Measurements from ENCODE around the gene GBF1. TPM values are rescaled to one million over a fixed set of nuclear protein-coding genes. Genes with fewer than 3 reads are reported as not detected.

The GBF1 gene
- total and polyA plus RNA-seq, 2 of the 13 experiments (the other 11 are each of a cell fraction or from before 2014, with no cell fraction given) = 17.1 to 21.9 TPM

GRCh38 chr10:102266670-102267069, 21.3 kb downstream of the GBF1 start (continued):
- TF ChIP-seq ELK4 (CRISPR knock-in tag; IDR thresholded peaks at IDR 0.05; ENCODE audit: borderline replicate concordance) = no peak

GRCh38 chr10:102267748-102268147, 22.4 kb downstream of the GBF1 start:
- ATAC-seq (no peak), DNase-seq (ENCODE audit: low spot score) (no peak), FAIRE-seq (no peak)
- no peaks in the 10 kb centered on the region for H3K27me3 ChIP-seq (ENCODE audit: control insufficient read depth in 1 of 2, insufficient read depth in 2 of 2, low read length in 2 of 2)
- CTCF ChIA-PET (ENCODE audit: low intra/inter-chr PET ratio, low total read pairs) = no interaction called here
- H3K9ac ChIP-seq (ENCODE audit: insufficient read depth, low read depth, low read length) = no peak overlapping the region
- no peak overlapping the region for H2AFZ ChIP-seq (ENCODE audit: low read length)
- H3K4me2 ChIP-seq (ENCODE audit: low read depth, low read length) = no peak overlapping the region
- intact Hi-C loops (cut with micrococcal nuclease; ENCODE audit: unreplicated experiment) (no loop called here), in situ Hi-C loops (cut with HindIII; ENCODE audit: extremely low pct_ligation_motif_present, low pct_unique_long_range_greater_than_20kb) (no loop called here)
- peaks cover 29% of the 10 kb centered on the region for H3K79me2 ChIP-seq (ENCODE audit: insufficient read depth, low read length)
- H3K9me3 ChIP-seq (ENCODE audit: low read length) = no peaks in the 10 kb centered on the region
- peaks cover 12% of the 10 kb centered on the region for H3K4me1 ChIP-seq (ENCODE audit: insufficient read depth, low read length)
- peaks cover 7% of the 10 kb centered on the region; the same call in 1 of the 2 replicates for H4K20me1 ChIP-seq (ENCODE audit: insufficient read depth, low read length)
- no peak overlapping the region for H3K4me3 ChIP-seq (replicated peaks in 1 of 3; ENCODE audit: insufficient read depth in 1 of 3, low read depth in 2 of 3, low read length in 3 of 3)
- BruUV-seq (replicated peaks) = no TSS peak
- TF ChIP-seq ZNF251 (CRISPR knock-in tag; IDR thresholded peaks at IDR 0.05) (no peak), SRSF9 (IDR thresholded peaks at IDR 0.05; ENCODE audit: borderline replicate concordance, insufficient read depth, low read depth, low read length, poor library complexity, severe bottlenecking) (no peak), JARID2 (CRISPR knock-in tag; IDR thresholded peaks at IDR 0.05; ENCODE audit: insufficient replicate concordance) (no peak), KDM6A (CRISPR knock-in tag; IDR thresholded peaks at IDR 0.05; ENCODE audit: low read depth) (no peak), ZNF180 (CRISPR knock-in tag; IDR thresholded peaks at IDR 0.05; ENCODE audit: borderline replicate concordance, low read depth) (no peak), ZSCAN12 (CRISPR knock-in tag; IDR thresholded peaks at IDR 0.05) (no peak), MED1 (CRISPR knock-in tag; IDR thresholded peaks at IDR 0.05) (no peak), ZNF160 (CRISPR knock-in tag; IDR thresholded peaks at IDR 0.05) (no peak), NFKBIZ (CRISPR knock-in tag; IDR thresholded peaks at IDR 0.05) (no peak), IKZF4 (CRISPR knock-in tag; IDR thresholded peaks at IDR 0.05; ENCODE audit: borderline replicate concordance, low read depth, not compliant biosample characterization) (no peak), ZNF792 (CRISPR knock-in tag; IDR thresholded peaks at IDR 0.05) (no peak), ZNF17 (CRISPR knock-in tag; IDR thresholded peaks at IDR 0.05) (no peak), HINFP (CRISPR knock-in tag; IDR thresholded peaks at IDR 0.05; ENCODE audit: low read depth) (no peak)
- no peak overlapping the region for H3K27ac ChIP-seq (ENCODE audit: extremely low read length, insufficient read depth, low read length)
- peaks cover 0 to 25% of the 10 kb centered on the region in 2 experiments; a peak in 4 of 5 replicates for H3K36me3 ChIP-seq (replicated peaks in 1 of 2; ENCODE audit: control insufficient read depth in 1 of 2, insufficient read depth in 2 of 2, low read length in 2 of 2)
- POLR2A ChIA-PET = interaction anchor here (1.0 kb wide), 1 partner anchor 22 kb away, joined by 3 read pairs; the partner anchor contains the start of gene GBF1
